LNCAP (cell line): ENCODE measurements around the gene BEND6.

ENCODE experiments used
- CTCF ChIP-seq: fragments of 450-650 bp; IDR thresholded peaks from 2 replicates; pipeline ENCODE4 v1.5.1; 2017; ENCODE audit warnings: mild to moderate bottlenecking

Gene BEND6

GRCh38 chr6:57072108-57072507 is 117.2 kb downstream of the BEND6 start:
- no peak for TF ChIP-seq CTCF

- no peak for TF ChIP-seq CTCF
Measured at GRCh38 chr6:57074383-57074782, 119.5 kb downstream of the BEND6 start.

GRCh38 chr6:57075092-57075491 is 120.2 kb downstream of the BEND6 start:
- TF ChIP-seq CTCF: no peak
